HL-60/S4 treated with retinoic acid at 250 ng/mL for 4 days and 3 days (cell line): ENCODE results near the gene RIMS4.

Experiments
- in situ Hi-C: fragments of 300-500 bp; cut with MboI; formaldehyde crosslinking; loops from 2 replicates; pipeline ENCODE4 v1.7.0; 2022; ENCODE audit warnings: low sequenced_read_pairs

RIMS4 gene

GRCh38 chr20:44796758-44797457, 13.4 kb downstream of the RIMS4 start:
- in situ Hi-C loops: no loop called here

- in situ Hi-C loops: no loop called here
Measured at GRCh38 chr20:44796311-44796710, 14.0 kb downstream of the RIMS4 start.

GRCh38 chr20:44795836-44796235, 14.5 kb downstream of the RIMS4 start:
- in situ Hi-C loops: no loop called here

GRCh38 chr20:44792796-44793195, 17.6 kb downstream of the RIMS4 start:
- in situ Hi-C loops: no loop called here

- in situ Hi-C loops: no loop called here
Measured at GRCh38 chr20:44790638-44791393, 19.5 kb downstream of the RIMS4 start.

GRCh38 chr20:44788706-44789456, 21.5 kb downstream of the RIMS4 start:
- in situ Hi-C loops: no loop called here

GRCh38 chr20:44787299-44787698, 23.0 kb downstream of the RIMS4 start:
- in situ Hi-C loops: no loop called here

- in situ Hi-C loops: no loop called here
Measured at GRCh38 chr20:44785768-44786167, 24.6 kb downstream of the RIMS4 start.

GRCh38 chr20:44784688-44785087, 25.7 kb downstream of the RIMS4 start:
- in situ Hi-C loops: no loop called here

- in situ Hi-C loops: no loop called here
Measured at GRCh38 chr20:44781791-44782190, 28.6 kb downstream of the RIMS4 start.

GRCh38 chr20:44781118-44781517, 29.2 kb downstream of the RIMS4 start:
- in situ Hi-C loops: no loop called here

GRCh38 chr20:44780226-44780625, 30.1 kb downstream of the RIMS4 start:
- in situ Hi-C loops: no loop called here

- in situ Hi-C loops: no loop called here
Measured at GRCh38 chr20:44776980-44777379, 33.4 kb downstream of the RIMS4 start.

- in situ Hi-C loops: no loop called here
Measured at GRCh38 chr20:44773070-44773829, 37.1 kb downstream of the RIMS4 start.

GRCh38 chr20:44772636-44773035, 37.7 kb downstream of the RIMS4 start:
- in situ Hi-C loops: no loop called here

GRCh38 chr20:44771172-44771535, 39.2 kb downstream of the RIMS4 start:
- in situ Hi-C loops: no loop called here

- in situ Hi-C loops: no loop called here
Measured at GRCh38 chr20:44770484-44771171, 39.7 kb downstream of the RIMS4 start.

GRCh38 chr20:44769481-44769863, 40.9 kb downstream of the RIMS4 start:
- in situ Hi-C loops: no loop called here

- in situ Hi-C loops: no loop called here
Measured at GRCh38 chr20:44768854-44769480, 41.4 kb downstream of the RIMS4 start.

GRCh38 chr20:44768256-44768655, 42.1 kb downstream of the RIMS4 start:
- in situ Hi-C loops: no loop called here
